ENCODE results near the gene SLC39A11.
"Not testable (repeated sequence)": the region's sequence is repeated elsewhere in the genome, so short reads cannot be mapped to it uniquely, and the experiment has no call there.

The SLC39A11 gene

GRCh38 chr17:73071066-73071999, 21.2 kb downstream of the SLC39A11 start:
- no peak for DNase-seq

- DNase-seq = no peak
Observed at GRCh38 chr17:73069841-73070240, 22.6 kb downstream of the SLC39A11 start.

GRCh38 chr17:73069164-73069770, 23.2 kb downstream of the SLC39A11 start:
- no peak for DNase-seq

- DNase-seq = no peak
Observed at GRCh38 chr17:73068322-73069153, 23.9 kb downstream of the SLC39A11 start.

GRCh38 chr17:73067699-73068098, 24.8 kb downstream of the SLC39A11 start:
- DNase-seq = not testable (repeated sequence)

GRCh38 chr17:73067075-73067474, 25.4 kb downstream of the SLC39A11 start:
- no peak for DNase-seq

- DNase-seq = peak in 1 of 2 experiments; percentile 9
Observed at GRCh38 chr17:73066148-73066884, 26.2 kb downstream of the SLC39A11 start.

GRCh38 chr17:73065376-73065775, 27.1 kb downstream of the SLC39A11 start:
- DNase-seq = no peak

GRCh38 chr17:73064084-73064938, 28.2 kb downstream of the SLC39A11 start:
- peak in 1 of 2 experiments; percentile 15 for DNase-seq

GRCh38 chr17:73062726-73063125, 29.8 kb downstream of the SLC39A11 start:
- DNase-seq = no peak

GRCh38 chr17:73061161-73061560, 31.3 kb downstream of the SLC39A11 start:
- no peak for DNase-seq

GRCh38 chr17:73060721-73061120, 31.8 kb downstream of the SLC39A11 start:
- no peak for DNase-seq

- not testable (repeated sequence) for DNase-seq
Observed at GRCh38 chr17:73059713-73060112, 32.8 kb downstream of the SLC39A11 start.

GRCh38 chr17:73058022-73058421, 34.5 kb downstream of the SLC39A11 start:
- no peak for DNase-seq

- DNase-seq = no peak
Observed at GRCh38 chr17:73057196-73057595, 35.3 kb downstream of the SLC39A11 start.

GRCh38 chr17:73052923-73053322, 39.6 kb downstream of the SLC39A11 start:
- no peak for DNase-seq

GRCh38 chr17:73050797-73051196, 41.7 kb downstream of the SLC39A11 start:
- DNase-seq = no peak

- no peak for DNase-seq
Observed at GRCh38 chr17:73048170-73048569, 44.3 kb downstream of the SLC39A11 start.

GRCh38 chr17:73045724-73046123, 46.8 kb downstream of the SLC39A11 start:
- DNase-seq = no peak

GRCh38 chr17:73043686-73044581, 48.6 kb downstream of the SLC39A11 start:
- no peak for DNase-seq
